PC-9 (cell line): Measurements from ENCODE around the gene CALN1.

ENCODE experiments used
- EZH2 ChIP-seq: fragments of 200-600 bp; sonication (generic); IDR thresholded peaks from 2 replicates; pipeline ENCODE4 v1.8.0; 2017; ENCODE audit warnings: antibody characterized with exemption, low read depth
- TF ChIP-seq, protein P1 (sequence below): fragments of 200-600 bp; sonication (generic); conservative IDR thresholded peaks from 2 replicates; pipeline ENCODE4 v1.6.1; 2017; ENCODE audit warnings: mixed run types, antibody characterized with exemption, mild to moderate bottlenecking, moderate library complexity

DNA sequence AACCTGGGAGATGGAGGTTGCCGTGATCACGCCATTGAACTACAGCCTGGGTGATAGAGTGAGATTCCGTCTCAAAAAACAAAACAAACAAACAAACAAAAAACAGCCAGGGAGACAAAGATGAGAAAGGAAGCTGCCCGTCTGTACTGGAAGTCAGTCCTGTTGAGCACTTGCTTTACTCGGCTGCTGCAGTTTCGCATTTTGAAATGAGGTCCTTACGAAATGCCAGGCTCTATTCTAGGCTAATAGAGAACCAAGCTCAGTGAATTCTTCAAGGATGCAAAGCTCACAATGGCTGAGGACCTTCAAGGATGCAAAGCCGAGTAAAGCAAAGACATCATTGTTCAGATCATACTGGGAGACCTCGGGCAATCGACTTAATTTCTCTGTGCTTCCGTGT lies 333.3 kb downstream of the CALN1 start:
- TF ChIP-seq, protein P1, sequence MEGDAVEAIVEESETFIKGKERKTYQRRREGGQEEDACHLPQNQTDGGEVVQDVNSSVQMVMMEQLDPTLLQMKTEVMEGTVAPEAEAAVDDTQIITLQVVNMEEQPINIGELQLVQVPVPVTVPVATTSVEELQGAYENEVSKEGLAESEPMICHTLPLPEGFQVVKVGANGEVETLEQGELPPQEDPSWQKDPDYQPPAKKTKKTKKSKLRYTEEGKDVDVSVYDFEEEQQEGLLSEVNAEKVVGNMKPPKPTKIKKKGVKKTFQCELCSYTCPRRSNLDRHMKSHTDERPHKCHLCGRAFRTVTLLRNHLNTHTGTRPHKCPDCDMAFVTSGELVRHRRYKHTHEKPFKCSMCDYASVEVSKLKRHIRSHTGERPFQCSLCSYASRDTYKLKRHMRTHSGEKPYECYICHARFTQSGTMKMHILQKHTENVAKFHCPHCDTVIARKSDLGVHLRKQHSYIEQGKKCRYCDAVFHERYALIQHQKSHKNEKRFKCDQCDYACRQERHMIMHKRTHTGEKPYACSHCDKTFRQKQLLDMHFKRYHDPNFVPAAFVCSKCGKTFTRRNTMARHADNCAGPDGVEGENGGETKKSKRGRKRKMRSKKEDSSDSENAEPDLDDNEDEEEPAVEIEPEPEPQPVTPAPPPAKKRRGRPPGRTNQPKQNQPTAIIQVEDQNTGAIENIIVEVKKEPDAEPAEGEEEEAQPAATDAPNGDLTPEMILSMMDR, result no peak
- TF ChIP-seq EZH2, result no peak
